Parathyroid adenoma (tissue), 2 donors: ENCODE measurements around the gene NACC1.

ENCODE experiments used
- H2AFZ ChIP-seq: fragments of 300-600 bp; sonication (generic); one replicate; pipeline ENCODE4 v1.7.0; 2017; ENCODE audit warnings: antibody characterized with exemption, mild to moderate bottlenecking
- H3K27ac ChIP-seq: fragments of 300-600 bp; sonication (generic); one replicate; pipeline ENCODE4 v1.7.0; 2017
- H3K27me3 ChIP-seq: fragments of 300-600 bp; sonication (generic); one replicate; pipeline ENCODE4 v1.7.0; 2017; ENCODE audit warnings: low read length; ENCODE audit not compliant: control insufficient read depth, insufficient read depth
- H3K36me3 ChIP-seq: fragments of 300-600 bp; sonication (generic); one replicate; pipeline ENCODE4 v1.7.0; 2017; ENCODE audit warnings: low read length; ENCODE audit not compliant: control insufficient read depth, insufficient read depth
- H3K4me1 ChIP-seq: fragments of 300-600 bp; sonication (generic); one replicate; pipeline ENCODE4 v1.7.0; 2017; ENCODE audit warnings: control low read depth
- H3K4me2 ChIP-seq: fragments of 300-600 bp; sonication (generic); one replicate; pipeline ENCODE4 v1.7.0; 2017; ENCODE audit warnings: low read length
- H3K4me3 ChIP-seq: fragments of 300-600 bp; sonication (generic); one replicate; pipeline ENCODE4 v1.7.0; 2017; ENCODE audit warnings: low read depth, low read length
- H3K79me2 ChIP-seq: fragments of 300-600 bp; sonication (generic); one replicate; pipeline ENCODE4 v1.7.0; 2017; ENCODE audit warnings: control low read depth
- H3K9ac ChIP-seq: fragments of 300-600 bp; sonication (generic); one replicate; pipeline ENCODE4 v1.7.0; 2017; ENCODE audit warnings: mild to moderate bottlenecking
- H3K9me3 ChIP-seq: fragments of 300-600 bp; sonication (generic); one replicate; pipeline ENCODE4 v1.7.0; 2017; ENCODE audit warnings: low read length; ENCODE audit not compliant: control insufficient read depth
- CTCF ChIP-seq: fragments of 300-600 bp; sonication (generic); IDR thresholded peaks from one replicate; pipeline ENCODE4 v1.7.0; 2017; ENCODE audit warnings: antibody characterized with exemption, mild to moderate bottlenecking
- donor health status: primary hyperparathyroidism.

Gene NACC1

GRCh38 chr19:13119627-13120026, 1.6 kb downstream of the NACC1 start:
- Histone ChIP-seq H3K4me3 (peak overlapping the region; percentile 68), H3K9me3 (no peaks in the 10 kb centered on the region), H3K36me3 (no peaks in the 10 kb centered on the region), H2AFZ (no peak overlapping the region), H3K4me1 (peaks cover 14% of the 10 kb centered on the region), H3K27ac (peak overlapping the region; percentile 78), H3K9ac (no peak overlapping the region), H3K4me2 (peak overlapping the region; percentile 83), H3K79me2 (peaks cover 21% of the 10 kb centered on the region), H3K27me3 (no peaks in the 10 kb centered on the region)
- TF ChIP-seq CTCF, result no peak

- no peaks in the 10 kb centered on the region for H3K9me3 ChIP-seq
- no peaks in the 10 kb centered on the region for H3K36me3 ChIP-seq
- peaks cover 21% of the 10 kb centered on the region for H3K79me2 ChIP-seq
- H3K4me1 ChIP-seq, result peaks cover 14% of the 10 kb centered on the region
- H3K27ac ChIP-seq, result peak overlapping the region; percentile 17
- H2AFZ ChIP-seq, result no peak overlapping the region
- no peak overlapping the region for H3K4me2 ChIP-seq
- H3K27me3 ChIP-seq, result no peaks in the 10 kb centered on the region
- no peak overlapping the region for H3K9ac ChIP-seq
- no peak for TF ChIP-seq CTCF
- no peak overlapping the region for H3K4me3 ChIP-seq
Observed at GRCh38 chr19:13120031-13120430, 2.0 kb downstream of the NACC1 start.

- H3K27ac ChIP-seq, result no peak overlapping the region
- no peak overlapping the region for H2AFZ ChIP-seq
- no peak overlapping the region for H3K4me3 ChIP-seq
- peaks cover 21% of the 10 kb centered on the region for H3K79me2 ChIP-seq
- TF ChIP-seq CTCF, result no peak
- H3K36me3 ChIP-seq, result no peaks in the 10 kb centered on the region
- peaks cover 10% of the 10 kb centered on the region for H3K4me1 ChIP-seq
- no peak overlapping the region for H3K4me2 ChIP-seq
- no peaks in the 10 kb centered on the region for H3K9me3 ChIP-seq
- H3K9ac ChIP-seq, result no peak overlapping the region
- no peaks in the 10 kb centered on the region for H3K27me3 ChIP-seq
Observed at GRCh38 chr19:13120817-13121216, 2.8 kb downstream of the NACC1 start.

- no peak overlapping the region for H2AFZ ChIP-seq
- no peaks in the 10 kb centered on the region for H3K27me3 ChIP-seq
- no peaks in the 10 kb centered on the region for H3K9me3 ChIP-seq
- no peaks in the 10 kb centered on the region for H3K36me3 ChIP-seq
- H3K27ac ChIP-seq, result no peak overlapping the region
- no peak overlapping the region for H3K4me3 ChIP-seq
- no peak for TF ChIP-seq CTCF
- peaks cover 8% of the 10 kb centered on the region for H3K4me1 ChIP-seq
- H3K9ac ChIP-seq, result no peak overlapping the region
- peaks cover 26% of the 10 kb centered on the region for H3K79me2 ChIP-seq
- no peak overlapping the region for H3K4me2 ChIP-seq
Observed at GRCh38 chr19:13121551-13122274, 3.6 kb downstream of the NACC1 start.
